ENCODE results near the gene HMX3. TPM values are rescaled to one million over a fixed set of nuclear protein-coding genes. Genes with fewer than 3 reads are reported as not detected.

The HMX3 gene
- total RNA-seq, 2 experiments from 2014 or later: not detected

- Mint-ChIP-seq H3K36me3 (peaks cover 61% of the 10 kb centered on the region), H3K27me3 (no peaks in the 10 kb centered on the region), H3K4me3 (no peak overlapping the region), H3K4me1 (no peaks in the 10 kb centered on the region), H3K27ac (no peak overlapping the region), H3K9me3 (peaks cover 15% of the 10 kb centered on the region)
- no peak for ATAC-seq (ENCODE audit: low read depth)
- POLR2A ChIA-PET: no interaction called here
- DNase-seq: no peak
These were observed 44.6 kb downstream of the HMX3 start for GRCh38 chr10:123180101-123181090.

GRCh38 chr10:123183724-123184123, 48.0 kb downstream of the HMX3 start:
- no peak for DNase-seq
- Mint-ChIP-seq H3K27me3 (no peaks in the 10 kb centered on the region), H3K36me3 (peaks cover 54% of the 10 kb centered on the region), H3K4me3 (no peak overlapping the region), H3K27ac (no peak overlapping the region), H3K4me1 (no peaks in the 10 kb centered on the region), H3K9me3 (peaks cover 18% of the 10 kb centered on the region)
- POLR2A ChIA-PET: no interaction called here
- no peak for ATAC-seq (ENCODE audit: low read depth)

DNA sequence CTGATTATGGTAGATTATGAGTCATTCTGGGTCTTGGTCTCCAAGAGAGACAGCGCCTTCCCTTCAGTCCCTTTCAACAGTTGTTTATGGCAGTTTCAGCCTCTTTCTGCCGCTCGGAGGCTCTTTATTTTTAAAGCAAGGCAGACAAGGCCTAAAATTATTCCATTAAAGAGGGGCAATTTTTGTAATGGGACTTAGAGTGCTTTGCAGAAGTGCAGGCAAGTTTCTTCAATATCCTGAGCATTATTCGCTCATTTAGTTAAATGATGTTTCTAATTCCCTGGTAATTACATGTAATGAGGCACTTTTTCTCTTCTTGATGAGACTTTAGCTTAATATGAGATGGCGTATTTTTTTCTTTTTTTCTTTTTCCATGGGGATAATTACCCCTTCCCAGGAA, 52.0 kb downstream of the HMX3 start:
- Mint-ChIP-seq H3K27ac (no peak overlapping the region), H3K36me3 (peaks cover 53% of the 10 kb centered on the region), H3K4me1 (no peaks in the 10 kb centered on the region), H3K9me3 (peaks cover 18% of the 10 kb centered on the region), H3K27me3 (no peaks in the 10 kb centered on the region), H3K4me3 (no peak overlapping the region)
- POLR2A ChIA-PET: no interaction called here
- ATAC-seq (ENCODE audit: low read depth) (no peak), DNase-seq (no peak)

Other genes with a start within 250 kb of the HMX3 start
- gene FAM24A, start 225.4 kb upstream of the HMX3 start, total RNA-seq: not detected
- 10 to 100 TPM; 12.2 to 15.3 TPM for gene C10orf88, start 181.7 kb upstream of the HMX3 start, total RNA-seq
- gene PSTK, start 155.6 kb upstream of the HMX3 start, total RNA-seq: 1 to 10 TPM; 3.5 to 4.5 TPM
- gene IKZF5, start 127.2 kb upstream of the HMX3 start, total RNA-seq: 10 to 100 TPM; 18.5 to 20.9 TPM
- 10 to 100 TPM; 24.2 to 26.2 TPM for gene ACADSB, start 127.0 kb upstream of the HMX3 start, total RNA-seq
- gene HMX2, start 12.2 kb downstream of the HMX3 start, total RNA-seq: not detected
- gene BUB3, start 18.4 kb downstream of the HMX3 start, total RNA-seq: 100 to 1,000 TPM; 254 to 265 TPM

All from activated naive CD8-positive, alpha-beta T cell treated with anti-CD3 and anti-CD28 coated beads, Interleukin-2, amount 10 ng/mL, durations not matched to agents 7 days and 5 days (primary cell).